Liver (tissue), 9 donors: ENCODE data around the gene GPR32. TPM values are rescaled to one million over a fixed set of nuclear protein-coding genes. Genes with fewer than 3 reads are reported as not detected.

Experiments used
- DNase-seq: peaks from one replicate; pipeline ENCODE4 v3.0.0-alpha.2; 2017; ENCODE audit warnings: low spot score
- H3K27ac ChIP-seq, 2 donors: one replicate each; pipeline ENCODE4 v1.7.0; 2013; ENCODE audit warnings: inconsistent platforms in 2 of 2, low read length in 2 of 2, control low read depth in 1 of 2, low read depth in 1 of 2, mild to moderate bottlenecking in 1 of 2
- H3K27me3 ChIP-seq, 4 donors: one replicate each; pipeline versions ENCODE4 v1.6.1 to v1.7.0; 2013; ENCODE audit warnings: low read length in 3 of 4, inconsistent platforms in 1 of 4, mild to moderate bottlenecking in 1 of 4, moderate library complexity in 1 of 4; ENCODE audit not compliant: control insufficient read depth in 4 of 4, insufficient read depth in 4 of 4
- H3K36me3 ChIP-seq, 4 donors: one replicate each; pipeline versions ENCODE4 v1.6.1 to v1.7.0; 2013; ENCODE audit warnings: low read length in 3 of 4, mild to moderate bottlenecking in 3 of 4, low read depth in 1 of 4, moderate library complexity in 1 of 4; ENCODE audit not compliant: control insufficient read depth in 4 of 4, insufficient read depth in 3 of 4
- H3K4me1 ChIP-seq, 4 donors: one replicate each; pipeline versions ENCODE4 v1.6.1 to v1.7.0; 2013; ENCODE audit warnings: low read length in 3 of 4, mild to moderate bottlenecking in 3 of 4, moderate library complexity in 1 of 4; ENCODE audit not compliant: control insufficient read depth in 4 of 4, insufficient read depth in 4 of 4
- H3K4me3 ChIP-seq, 3 donors: one replicate each; pipeline versions ENCODE4 v1.6.1 to v1.7.0; 2013; ENCODE audit warnings: low read length in 3 of 3, control low read depth in 1 of 3, low read depth in 1 of 3, mild to moderate bottlenecking in 1 of 3
- H3K9ac ChIP-seq, 2 donors: one replicate each; pipeline ENCODE4 v1.7.0; 2013; ENCODE audit warnings: low read length in 2 of 2, mild to moderate bottlenecking in 2 of 2, moderate library complexity in 2 of 2, control low read depth in 1 of 2, low read depth in 1 of 2
- H3K9me3 ChIP-seq, 4 donors: one replicate each; pipeline versions ENCODE4 v1.6.1 to v1.7.0; 2013; ENCODE audit warnings: low read length in 3 of 4; ENCODE audit not compliant: control insufficient read depth in 4 of 4
- ATF3 ChIP-seq: IDR thresholded peaks from 2 replicates; pipeline ENCODE4 v1.6.1; 2016; ENCODE audit warnings: antibody characterized with exemption
- CTCF ChIP-seq: fragments of 150-350 bp; IDR thresholded peaks from 2 replicates; pipeline ENCODE4 v1.5.1; 2017; ENCODE audit warnings: improper control_type of control experiment, low read depth, low read length; ENCODE audit not compliant: missing input control
- EGR1 ChIP-seq, 2 donors: IDR thresholded peaks; 2 replicates each; pipeline ENCODE4 v1.6.1; 2016 to 2018; ENCODE audit warnings: antibody characterized with exemption in 2 of 2, low read depth in 2 of 2
- FOXA2 ChIP-seq: IDR thresholded peaks from 2 replicates; pipeline ENCODE4 v1.6.1; 2016; ENCODE audit warnings: antibody characterized with exemption
- GABPA ChIP-seq, 2 donors: IDR thresholded peaks in 1 of 2; conservative IDR thresholded peaks in 1 of 2; 2 replicates each; pipeline ENCODE4 v1.6.1; 2016; ENCODE audit warnings: antibody characterized with exemption in 2 of 2, mild to moderate bottlenecking in 1 of 2, moderate library complexity in 1 of 2
- HNF4A ChIP-seq, 2 donors: conservative IDR thresholded peaks; 2 replicates each; pipeline ENCODE4 v1.6.1; 2016; ENCODE audit warnings: antibody characterized with exemption in 2 of 2, mild to moderate bottlenecking in 2 of 2
- MAX ChIP-seq: IDR thresholded peaks from 2 replicates; pipeline ENCODE4 v1.6.1; 2016; ENCODE audit warnings: antibody characterized with exemption
- NR2F2 ChIP-seq: IDR thresholded peaks from 2 replicates; pipeline ENCODE4 v1.6.1; 2016; ENCODE audit warnings: antibody characterized with exemption
- RAD21 ChIP-seq, 2 donors: IDR thresholded peaks; 2 replicates each; pipeline ENCODE4 v1.6.1; 2016; ENCODE audit warnings: antibody characterized with exemption in 2 of 2, mild to moderate bottlenecking in 2 of 2
- RXRA ChIP-seq, 2 donors: IDR thresholded peaks; 2 replicates each; pipeline ENCODE4 v1.6.1; 2017 to 2018; ENCODE audit warnings: antibody characterized with exemption in 2 of 2, mild to moderate bottlenecking in 1 of 2
- SP1 ChIP-seq: IDR thresholded peaks from 2 replicates; pipeline ENCODE4 v1.6.1; 2018; ENCODE audit warnings: antibody characterized with exemption, mild to moderate bottlenecking
- TAF1 ChIP-seq: conservative IDR thresholded peaks from 2 replicates; pipeline ENCODE4 v1.6.1; 2016; ENCODE audit warnings: antibody characterized with exemption, mild to moderate bottlenecking
- YY1 ChIP-seq: IDR thresholded peaks from 2 replicates; pipeline ENCODE4 v1.6.1; 2016; ENCODE audit warnings: antibody characterized with exemption, mild to moderate bottlenecking
- WGBS: extraction: QIAGEN DNeasy Blood & Tissue Kit; methylation state at CpG from one replicate; pipeline ENCODE4 v1.1.7; 2013; 5-methylcytosine and 5-hydroxymethylcytosine counted together
- polyA plus RNA-seq, 2 donors: library from polyadenylated mRNA; stranded (reverse) in 1 of 2; unstranded in 1 of 2; fragments of 200-250 nt in 1 of 2; fragments of >200 nt in 1 of 2; fragmentation: Nextera tagmentation in 1 of 2; extraction: Ambion mirVana in 1 of 2; gene quantifications; one replicate each; pipeline versions ENCODE4 v1.2.1 to v1.2.3, GENCODE V29; 2013 to 2015
- total RNA-seq, 2 donors: library from RNA; depleted of rRNA; stranded (reverse); fragments of >200 nt; gene quantifications; one replicate each; pipeline ENCODE4 v1.2.3, GENCODE V29; 2014
- TF ChIP-seq, protein P1 (sequence below): IDR thresholded peaks from 2 replicates; pipeline ENCODE4 v1.6.1; 2016; ENCODE audit warnings: antibody characterized with exemption
- TF ChIP-seq, protein P2 (sequence below): IDR thresholded peaks from 2 replicates; pipeline ENCODE4 v1.6.1; 2016; ENCODE audit warnings: antibody characterized with exemption, mild to moderate bottlenecking
- donor health status: healthy.
- donor health status: healthy.
- donor health status: healthy.
- donor health status: healthy.
- donor health status: healthy.

The GPR32 gene
- total and polyA plus RNA-seq, 4 donors: not detected

GRCh38 chr19:50804420-50805272 is 34.4 kb downstream of the GPR32 start:
- Histone ChIP-seq H3K27me3 (no peaks in the 10 kb centered on the region), H3K27ac (peak overlapping the region; percentile 97 to 99), H3K36me3 (peaks cover 0 to 7% (median 1%) of the 10 kb centered on the region in 4 donors), H3K9me3 (no peaks in the 10 kb centered on the region), H3K4me3 (peak overlapping the region; percentile 84 to 99 (median 90)), H3K4me1 (peaks cover 1 to 22% (median 16%) of the 10 kb centered on the region in 4 donors), H3K9ac (peak overlapping the region; percentile 95 to 99)
- peak; percentile 97 for DNase-seq
- peak; percentile 48 for TF ChIP-seq NR2F2
- TF ChIP-seq SP1: peak; percentile 89
- peak; percentile 49 to 62 for TF ChIP-seq RXRA (IDR thresholded peaks at IDR 0.05)
- no peak for TF ChIP-seq CTCF
- TF ChIP-seq GABPA (IDR thresholded peaks at IDR 0.05 in 1 of 2, conservative IDR thresholded peaks at IDR 0.05 in 1 of 2): peak in 1 of 2 donors; percentile 70
- TF ChIP-seq, protein P1, sequence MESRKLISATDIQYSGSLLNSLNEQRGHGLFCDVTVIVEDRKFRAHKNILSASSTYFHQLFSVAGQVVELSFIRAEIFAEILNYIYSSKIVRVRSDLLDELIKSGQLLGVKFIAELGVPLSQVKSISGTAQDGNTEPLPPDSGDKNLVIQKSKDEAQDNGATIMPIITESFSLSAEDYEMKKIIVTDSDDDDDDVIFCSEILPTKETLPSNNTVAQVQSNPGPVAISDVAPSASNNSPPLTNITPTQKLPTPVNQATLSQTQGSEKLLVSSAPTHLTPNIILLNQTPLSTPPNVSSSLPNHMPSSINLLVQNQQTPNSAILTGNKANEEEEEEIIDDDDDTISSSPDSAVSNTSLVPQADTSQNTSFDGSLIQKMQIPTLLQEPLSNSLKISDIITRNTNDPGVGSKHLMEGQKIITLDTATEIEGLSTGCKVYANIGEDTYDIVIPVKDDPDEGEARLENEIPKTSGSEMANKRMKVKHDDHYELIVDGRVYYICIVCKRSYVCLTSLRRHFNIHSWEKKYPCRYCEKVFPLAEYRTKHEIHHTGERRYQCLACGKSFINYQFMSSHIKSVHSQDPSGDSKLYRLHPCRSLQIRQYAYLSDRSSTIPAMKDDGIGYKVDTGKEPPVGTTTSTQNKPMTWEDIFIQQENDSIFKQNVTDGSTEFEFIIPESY: peak; percentile 95
- TF ChIP-seq RAD21 (IDR thresholded peaks at IDR 0.05): no peak
- no peak for TF ChIP-seq FOXA2
- TF ChIP-seq EGR1 (IDR thresholded peaks at IDR 0.05; ENCODE audit: low read depth in 2 of 2): peak; percentile 38 to 48
- TF ChIP-seq YY1: peak; percentile 95
- TF ChIP-seq ATF3: peak; percentile 94
- peak; percentile 82 for TF ChIP-seq TAF1
- TF ChIP-seq, protein P2, sequence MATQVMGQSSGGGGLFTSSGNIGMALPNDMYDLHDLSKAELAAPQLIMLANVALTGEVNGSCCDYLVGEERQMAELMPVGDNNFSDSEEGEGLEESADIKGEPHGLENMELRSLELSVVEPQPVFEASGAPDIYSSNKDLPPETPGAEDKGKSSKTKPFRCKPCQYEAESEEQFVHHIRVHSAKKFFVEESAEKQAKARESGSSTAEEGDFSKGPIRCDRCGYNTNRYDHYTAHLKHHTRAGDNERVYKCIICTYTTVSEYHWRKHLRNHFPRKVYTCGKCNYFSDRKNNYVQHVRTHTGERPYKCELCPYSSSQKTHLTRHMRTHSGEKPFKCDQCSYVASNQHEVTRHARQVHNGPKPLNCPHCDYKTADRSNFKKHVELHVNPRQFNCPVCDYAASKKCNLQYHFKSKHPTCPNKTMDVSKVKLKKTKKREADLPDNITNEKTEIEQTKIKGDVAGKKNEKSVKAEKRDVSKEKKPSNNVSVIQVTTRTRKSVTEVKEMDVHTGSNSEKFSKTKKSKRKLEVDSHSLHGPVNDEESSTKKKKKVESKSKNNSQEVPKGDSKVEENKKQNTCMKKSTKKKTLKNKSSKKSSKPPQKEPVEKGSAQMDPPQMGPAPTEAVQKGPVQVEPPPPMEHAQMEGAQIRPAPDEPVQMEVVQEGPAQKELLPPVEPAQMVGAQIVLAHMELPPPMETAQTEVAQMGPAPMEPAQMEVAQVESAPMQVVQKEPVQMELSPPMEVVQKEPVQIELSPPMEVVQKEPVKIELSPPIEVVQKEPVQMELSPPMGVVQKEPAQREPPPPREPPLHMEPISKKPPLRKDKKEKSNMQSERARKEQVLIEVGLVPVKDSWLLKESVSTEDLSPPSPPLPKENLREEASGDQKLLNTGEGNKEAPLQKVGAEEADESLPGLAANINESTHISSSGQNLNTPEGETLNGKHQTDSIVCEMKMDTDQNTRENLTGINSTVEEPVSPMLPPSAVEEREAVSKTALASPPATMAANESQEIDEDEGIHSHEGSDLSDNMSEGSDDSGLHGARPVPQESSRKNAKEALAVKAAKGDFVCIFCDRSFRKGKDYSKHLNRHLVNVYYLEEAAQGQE: peak; percentile 88
- peak; percentile 38 to 41 for TF ChIP-seq HNF4A (conservative IDR thresholded peaks at IDR 0.05)
- peak; percentile 90 for TF ChIP-seq MAX
- under 1% methylated on average over 62 of the region's 62 CpGs for WGBS
